Keratinocyte (primary cell): ENCODE results near the gene FABP3. TPM values are rescaled to one million over a fixed set of nuclear protein-coding genes. Genes with fewer than 3 reads are reported as not detected.

Source experiments
- DNase-seq: peaks from one replicate; pipeline ENCODE4 v3.0.0-alpha.2; 2011; ENCODE audit warnings: low read depth, missing footprints, low spot score
- FAIRE-seq: peaks from 2 replicates; lab custom pipeline; 2011; peaks lifted over from hg19 to GRCh38; lab: Jason Lieb, UNC
- H2AFZ ChIP-seq: 2 replicates; pipeline ENCODE4 v1.6.0; 2012; ENCODE audit warnings: low read length, control low read depth, inconsistent platforms; ENCODE audit not compliant: control insufficient read depth
- H3K27ac ChIP-seq: 2 replicates; pipeline ENCODE4 v1.5.1; 2011; ENCODE audit warnings: low read length; ENCODE audit not compliant: control insufficient read depth, insufficient read depth
- H3K27me3 ChIP-seq: 3 replicates; pipeline ENCODE4 v1.6.0; 2011; ENCODE audit warnings: low read length; ENCODE audit not compliant: control insufficient read depth, insufficient read depth; ENCODE audit errors: extremely low read depth
- H3K36me3 ChIP-seq, 2 experiments: 2 replicates in 1 of 2; 3 replicates in 1 of 2; pipeline ENCODE4 v1.5.1; 2011; ENCODE audit warnings: low read length in 2 of 2, mild to moderate bottlenecking in 1 of 2; ENCODE audit not compliant: control insufficient read depth in 2 of 2, insufficient read depth in 2 of 2; ENCODE audit errors: extremely low read depth in 1 of 2
- H3K4me1 ChIP-seq: 3 replicates; pipeline ENCODE4 v1.5.1; 2011; ENCODE audit warnings: low read length; ENCODE audit not compliant: control insufficient read depth, insufficient read depth; ENCODE audit errors: extremely low read depth
- H3K4me2 ChIP-seq: 3 replicates; pipeline ENCODE4 v1.6.0; 2011; ENCODE audit warnings: low read depth, low read length; ENCODE audit not compliant: control insufficient read depth, insufficient read depth; ENCODE audit errors: extremely low read depth
- H3K4me3 ChIP-seq, 3 experiments: fragments of 200-600 bp in 1 of 3; sonication (generic) in 1 of 3; 2 replicates in 2 of 3; 3 replicates in 1 of 3; pipeline ENCODE4 v1.5.1; 2011 to 2016; ENCODE audit warnings: low read length in 3 of 3, mild to moderate bottlenecking in 3 of 3, control low read depth in 2 of 3, inconsistent platforms in 1 of 3, low read depth in 1 of 3, mixed read lengths in 1 of 3, mixed run types in 1 of 3, moderate library complexity in 1 of 3; ENCODE audit not compliant: control insufficient read depth in 2 of 3, insufficient read depth in 2 of 3; ENCODE audit errors: extremely low read depth in 1 of 3
- H3K79me2 ChIP-seq: 2 replicates; pipeline ENCODE4 v1.6.0; 2012; ENCODE audit warnings: low read length; ENCODE audit not compliant: control insufficient read depth, insufficient read depth
- H3K9ac ChIP-seq: 3 replicates; pipeline ENCODE4 v1.6.0; 2011; ENCODE audit warnings: low read length; ENCODE audit not compliant: control insufficient read depth, insufficient read depth; ENCODE audit errors: extremely low read depth
- H3K9me1 ChIP-seq: 3 replicates; pipeline ENCODE4 v1.6.0; 2011; ENCODE audit warnings: low read length; ENCODE audit not compliant: control insufficient read depth, insufficient read depth; ENCODE audit errors: extremely low read depth
- H3K9me3 ChIP-seq: 2 replicates; pipeline ENCODE4 v1.5.1; 2012; ENCODE audit warnings: low read depth, low read length; ENCODE audit not compliant: control insufficient read depth
- H4K20me1 ChIP-seq: 3 replicates; pipeline ENCODE4 v1.6.0; 2011; ENCODE audit warnings: low read length; ENCODE audit not compliant: control insufficient read depth, insufficient read depth; ENCODE audit errors: extremely low read depth
- CTCF ChIP-seq, 3 experiments: IDR thresholded peaks in 1 of 3; conservative IDR thresholded peaks in 1 of 3; optimal IDR thresholded peaks in 1 of 3; 2 replicates in 2 of 3; 3 replicates in 1 of 3; pipeline versions ENCODE3 to v1.5.1; 2011; ENCODE audit warnings: low read length in 3 of 3, mild to moderate bottlenecking in 3 of 3, moderate library complexity in 2 of 3, control low read depth in 1 of 3, inconsistent platforms in 1 of 3; ENCODE audit not compliant: insufficient read depth in 2 of 3; ENCODE audit errors: extremely low read depth in 1 of 3
- EZH2 ChIP-seq: IDR thresholded peaks from one replicate; pipeline ENCODE4 v1.6.1; 2012; ENCODE audit warnings: inconsistent platforms, mild to moderate bottlenecking, low read length, moderate library complexity
- dilution Hi-C: fragments of 300-500 bp; cut with MboI; formaldehyde crosslinking; loops from one replicate; pipeline ENCODE4 v1.7.0; 2020; ENCODE audit warnings: low sequenced_read_pairs; ENCODE audit not compliant: extremely low pct_ligation_motif_present
- polyA plus RNA-seq, 5 experiments: library from polyadenylated mRNA; depleted of rRNA in 3 of 5; stranded (reverse) in 3 of 5; stranded (forward) in 1 of 5; unstranded in 1 of 5; fragments of >200 nt; gene quantifications; 1 replicate in 1 of 5; 2 replicates in 3 of 5; 3 replicates in 1 of 5; pipeline versions ENCODE4 v1.2.1 to v1.2.3, GENCODE V29; 2011 to 2012; ENCODE audit warnings: missing spikeins in 2 of 5, low read depth in 1 of 5, low replicate concordance in 1 of 5

FABP3 gene
- polyA plus RNA-seq, 1 donor (not counting 4 experiments of a cell fraction or from before 2014, with no cell fraction given), result 0.59 TPM

GRCh38 chr1:31401241-31401640 lies 28.4 kb upstream of the FABP3 start:
- DNase-seq (no peak), FAIRE-seq (no peak)
- H3K4me1 ChIP-seq, result peaks cover 38% of the 10 kb centered on the region
- H3K4me3 ChIP-seq, result no peak overlapping the region
- dilution Hi-C loops, result no loop called here
- no peaks in the 10 kb centered on the region for H3K36me3 ChIP-seq
- no peaks in the 10 kb centered on the region for H3K79me2 ChIP-seq
- no peak overlapping the region for H3K9ac ChIP-seq
- no peaks in the 10 kb centered on the region for H3K27me3 ChIP-seq
- no peaks in the 10 kb centered on the region for H3K9me1 ChIP-seq
- H3K27ac ChIP-seq, result no peak overlapping the region
- no peaks in the 10 kb centered on the region for H3K9me3 ChIP-seq
- no peak overlapping the region for H2AFZ ChIP-seq
- no peak overlapping the region for H3K4me2 ChIP-seq
- TF ChIP-seq EZH2 (no peak), CTCF (optimal IDR thresholded peaks at IDR 0.05 in 1 of 3, IDR thresholded peaks at IDR 0.05 in 1 of 3, conservative IDR thresholded peaks at IDR 0.05 in 1 of 3; ENCODE audit: extremely low read depth in 1 of 3, insufficient read depth in 2 of 3, low read length in 3 of 3) (no peak)
- no peaks in the 10 kb centered on the region for H4K20me1 ChIP-seq

- no peak overlapping the region for H3K9ac ChIP-seq
- H3K27me3 ChIP-seq, result no peaks in the 10 kb centered on the region
- H3K79me2 ChIP-seq, result no peaks in the 10 kb centered on the region
- H3K9me1 ChIP-seq, result no peaks in the 10 kb centered on the region
- H3K4me1 ChIP-seq, result peaks cover 41% of the 10 kb centered on the region
- H3K4me3 ChIP-seq, result no peak overlapping the region
- dilution Hi-C loops, result no loop called here
- no peaks in the 10 kb centered on the region for H3K9me3 ChIP-seq
- DNase-seq (no peak), FAIRE-seq (no peak)
- TF ChIP-seq CTCF (optimal IDR thresholded peaks at IDR 0.05 in 1 of 3, IDR thresholded peaks at IDR 0.05 in 1 of 3, conservative IDR thresholded peaks at IDR 0.05 in 1 of 3; ENCODE audit: extremely low read depth in 1 of 3, insufficient read depth in 2 of 3, low read length in 3 of 3) (no peak), EZH2 (no peak)
- no peak overlapping the region for H2AFZ ChIP-seq
- H3K4me2 ChIP-seq, result peak overlapping the region; percentile 29
- H3K36me3 ChIP-seq, result no peaks in the 10 kb centered on the region
- no peak overlapping the region for H3K27ac ChIP-seq
- no peaks in the 10 kb centered on the region for H4K20me1 ChIP-seq
Measured at GRCh38 chr1:31400393-31400792, 27.5 kb upstream of the FABP3 start.
